ENCODE measurements around the gene EIF4G3.

The EIF4G3 gene

DNA sequence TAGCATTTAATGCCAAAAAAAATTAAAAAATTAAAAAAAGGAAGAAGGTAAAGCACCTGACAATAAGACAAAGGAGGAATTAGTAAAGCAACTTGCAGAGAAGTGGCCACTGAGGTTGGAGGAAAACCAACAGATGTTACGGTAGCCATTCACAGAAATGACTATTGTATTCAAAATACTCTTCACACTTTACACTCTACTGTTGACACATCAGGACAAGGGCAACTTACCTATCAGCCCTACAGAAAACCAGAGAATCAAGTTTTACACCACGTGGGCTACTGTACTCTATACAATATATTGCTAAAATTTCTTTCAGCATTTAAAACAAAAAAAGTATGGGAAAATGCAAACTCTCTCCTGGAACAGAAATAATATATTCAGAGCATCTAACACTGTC, 70.0 kb downstream of the EIF4G3 start:
- TF ChIP-seq GLIS3 (CRISPR knock-in tag; IDR thresholded peaks at IDR 0.05): no peak
- no peak for TF ChIP-seq PATZ1 (CRISPR knock-in tag; IDR thresholded peaks at IDR 0.05; ENCODE audit: borderline replicate concordance)
- no peak for TF ChIP-seq RARB (CRISPR knock-in tag; IDR thresholded peaks at IDR 0.05)
- no peak for TF ChIP-seq CSDC2 (CRISPR knock-in tag; IDR thresholded peaks at IDR 0.05)
- TF ChIP-seq ARNTL (CRISPR knock-in tag; IDR thresholded peaks at IDR 0.05; ENCODE audit: borderline replicate concordance, low read depth): no peak
- TF ChIP-seq TCF4 (CRISPR knock-in tag; IDR thresholded peaks at IDR 0.05; ENCODE audit: borderline replicate concordance): no peak
- no peak for TF ChIP-seq SNAI2 (CRISPR knock-in tag; IDR thresholded peaks at IDR 0.05)
- no peak for TF ChIP-seq BACH2 (CRISPR knock-in tag; IDR thresholded peaks at IDR 0.05; ENCODE audit: borderline replicate concordance)
- TF ChIP-seq OSR1 (CRISPR knock-in tag; IDR thresholded peaks at IDR 0.05): no peak
- TF ChIP-seq ISL1 (CRISPR knock-in tag; IDR thresholded peaks at IDR 0.05): no peak
- no peak for TF ChIP-seq ZFP3 (CRISPR knock-in tag; IDR thresholded peaks at IDR 0.05)
- no peak for TF ChIP-seq ZNF565 (CRISPR knock-in tag; conservative IDR thresholded peaks at IDR 0.05; ENCODE audit: low read depth)
- no peak for TF ChIP-seq ZC3H10 (CRISPR knock-in tag; IDR thresholded peaks at IDR 0.05)
- no peak for TF ChIP-seq PPARA (CRISPR knock-in tag; IDR thresholded peaks at IDR 0.05; ENCODE audit: borderline replicate concordance)
- TF ChIP-seq ZNF70 (CRISPR knock-in tag; IDR thresholded peaks at IDR 0.05): no peak
- no peak for ATAC-seq

- ATAC-seq: no peak
- no peak for TF ChIP-seq TCF4 (CRISPR knock-in tag; IDR thresholded peaks at IDR 0.05; ENCODE audit: borderline replicate concordance)
- no peak for TF ChIP-seq TSHZ2 (CRISPR knock-in tag; IDR thresholded peaks at IDR 0.05)
- no peak for TF ChIP-seq SNAI2 (CRISPR knock-in tag; IDR thresholded peaks at IDR 0.05)
- no peak for TF ChIP-seq PATZ1 (CRISPR knock-in tag; IDR thresholded peaks at IDR 0.05; ENCODE audit: borderline replicate concordance)
- TF ChIP-seq CREB5 (CRISPR knock-in tag; IDR thresholded peaks at IDR 0.05; ENCODE audit: low read depth): no peak
- TF ChIP-seq, protein P1, sequence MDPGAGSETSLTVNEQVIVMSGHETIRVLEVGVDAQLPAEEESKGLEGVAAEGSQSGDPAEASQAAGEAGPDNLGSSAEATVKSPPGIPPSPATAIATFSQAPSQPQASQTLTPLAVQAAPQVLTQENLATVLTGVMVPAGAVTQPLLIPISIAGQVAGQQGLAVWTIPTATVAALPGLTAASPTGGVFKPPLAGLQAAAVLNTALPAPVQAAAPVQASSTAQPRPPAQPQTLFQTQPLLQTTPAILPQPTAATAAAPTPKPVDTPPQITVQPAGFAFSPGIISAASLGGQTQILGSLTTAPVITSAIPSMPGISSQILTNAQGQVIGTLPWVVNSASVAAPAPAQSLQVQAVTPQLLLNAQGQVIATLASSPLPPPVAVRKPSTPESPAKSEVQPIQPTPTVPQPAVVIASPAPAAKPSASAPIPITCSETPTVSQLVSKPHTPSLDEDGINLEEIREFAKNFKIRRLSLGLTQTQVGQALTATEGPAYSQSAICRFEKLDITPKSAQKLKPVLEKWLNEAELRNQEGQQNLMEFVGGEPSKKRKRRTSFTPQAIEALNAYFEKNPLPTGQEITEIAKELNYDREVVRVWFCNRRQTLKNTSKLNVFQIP (CRISPR knock-in tag; IDR thresholded peaks at IDR 0.05; ENCODE audit: borderline replicate concordance, low read depth): no peak
- TF ChIP-seq ESRRG (CRISPR knock-in tag; IDR thresholded peaks at IDR 0.05): no peak
- TF ChIP-seq ZNF8 (CRISPR knock-in tag; IDR thresholded peaks at IDR 0.05): no peak
- no peak for TF ChIP-seq PPARA (CRISPR knock-in tag; IDR thresholded peaks at IDR 0.05; ENCODE audit: borderline replicate concordance)
- no peak for TF ChIP-seq CSDC2 (CRISPR knock-in tag; IDR thresholded peaks at IDR 0.05)
- no peak for TF ChIP-seq ZC3H10 (CRISPR knock-in tag; IDR thresholded peaks at IDR 0.05)
Measured at GRCh38 chr1:21106238-21106637, 70.5 kb downstream of the EIF4G3 start.

- no peak for ATAC-seq
- no peak for TF ChIP-seq ZC3H10 (CRISPR knock-in tag; IDR thresholded peaks at IDR 0.05)
- TF ChIP-seq CSDC2 (CRISPR knock-in tag; IDR thresholded peaks at IDR 0.05): no peak
- TF ChIP-seq ZFP30 (CRISPR knock-in tag; IDR thresholded peaks at IDR 0.05): no peak
- TF ChIP-seq TSHZ2 (CRISPR knock-in tag; IDR thresholded peaks at IDR 0.05): no peak
- TF ChIP-seq SNAI2 (CRISPR knock-in tag; IDR thresholded peaks at IDR 0.05): no peak
- TF ChIP-seq ARNTL (CRISPR knock-in tag; IDR thresholded peaks at IDR 0.05; ENCODE audit: borderline replicate concordance, low read depth): no peak
- TF ChIP-seq ZNF565 (CRISPR knock-in tag; conservative IDR thresholded peaks at IDR 0.05; ENCODE audit: low read depth): no peak
Measured at GRCh38 chr1:21105807-21106206, 70.9 kb downstream of the EIF4G3 start.
